Stomach (tissue), 9 donors: ENCODE measurements around the gene PARD3. TPM values are rescaled to one million over a fixed set of nuclear protein-coding genes. Genes with fewer than 3 reads are reported as not detected.

Source experiments
- DNase-seq, 2 donors: peaks; one replicate each; pipeline versions ENCODE4 v3.0.0 to v3.0.0-alpha.2; 2013 to 2019
- H3K27ac ChIP-seq, 5 donors: fragments of 200-600 bp in 4 of 5; sonication (generic) in 4 of 5; one replicate each; pipeline ENCODE4 v1.5.1; 2013 to 2019; ENCODE audit warnings: mild to moderate bottlenecking in 1 of 5, moderate library complexity in 1 of 5
- H3K27me3 ChIP-seq, 3 donors: fragments of 200-600 bp; sonication (generic); one replicate each; pipeline ENCODE4 v1.5.1; 2017 to 2019; ENCODE audit warnings: mixed run types in 1 of 3
- H3K36me3 ChIP-seq, 4 donors: fragments of 200-600 bp; sonication (generic); 1 replicate in 3 of 4; 2 replicates in 1 of 4; pipeline ENCODE4 v1.5.1; 2016 to 2019
- H3K4me1 ChIP-seq, 4 donors: fragments of 200-600 bp; sonication (generic); one replicate each; pipeline ENCODE4 v1.5.1; 2016 to 2019
- H3K4me3 ChIP-seq, 4 donors: fragments of 200-600 bp; sonication (generic) in 3 of 4; one replicate each; pipeline ENCODE4 v1.5.1; 2016 to 2019; ENCODE audit warnings: mild to moderate bottlenecking in 1 of 4
- H3K9me3 ChIP-seq, 4 donors: fragments of 200-600 bp; sonication (generic); one replicate each; pipeline ENCODE4 v1.5.1; 2016 to 2019
- CTCF ChIP-seq, 7 experiments: fragments of 450-650 bp in 4 of 7; fragments of 200-600 bp in 3 of 7; sonication (generic) in 3 of 7; IDR thresholded peaks; one replicate each; pipeline ENCODE4 v1.5.1; 2016 to 2019; ENCODE audit warnings: antibody characterized with exemption in 7 of 7, control low read depth in 2 of 7, mild to moderate bottlenecking in 1 of 7
- EP300 ChIP-seq: sonication (generic); formaldehyde crosslinking; IDR thresholded peaks from one replicate; pipeline ENCODE4 v1.6.1; 2017; ENCODE audit warnings: antibody characterized with exemption
- POLR2A ChIP-seq, 4 donors: fragments of 450-650 bp; IDR thresholded peaks; one replicate each; pipeline ENCODE4 v1.6.1; 2016; ENCODE audit warnings: antibody characterized with exemption in 4 of 4, control low read depth in 2 of 4, mild to moderate bottlenecking in 1 of 4, moderate library complexity in 1 of 4
- POLR2AphosphoS5 ChIP-seq, 3 donors: sonication (generic); formaldehyde crosslinking; IDR thresholded peaks; one replicate each; pipeline ENCODE4 v1.6.1; 2016; ENCODE audit warnings: antibody characterized with exemption in 3 of 3
- WGBS, 5 donors: extraction: QIAGEN DNeasy Blood & Tissue Kit in 3 of 5; methylation state at CpG; one replicate each; pipeline versions ENCODE4 v1.1.5 to v1.1.7; 2013 to 2018; 5-methylcytosine and 5-hydroxymethylcytosine counted together
- intact Hi-C: fragments of 100-400 bp; cut with DNase I; formaldehyde crosslinking; loops from one replicate; pipeline ENCODE4 v1.15.1; 2023; ENCODE audit warnings: low total_unique reads
- polyA plus RNA-seq, 3 donors: library from polyadenylated mRNA; stranded (reverse); fragments of 200-250 nt; gene quantifications; one replicate each; pipeline ENCODE4 v1.2.3, GENCODE V29; 2013
- total RNA-seq, 5 donors: library from RNA; depleted of rRNA; stranded (reverse); fragments of >200 nt; gene quantifications; one replicate each; pipeline versions ENCODE4 v1.1.0 to v1.2.3, GENCODE V29; 2014 to 2016
- donor health status: healthy with polysubstance abuse.
- donor health status: Bipolar disorder and iron deficiency.
- donor health status: healthy.

The PARD3 gene
- total and polyA plus RNA-seq, 8 donors, result 13.7 to 118 (median 31.8) TPM

- no peaks in the 10 kb centered on the region for H3K27me3 ChIP-seq
- no peak overlapping the region for H3K27ac ChIP-seq
- no peaks in the 10 kb centered on the region for H3K9me3 ChIP-seq
- no peaks in the 10 kb centered on the region for H3K36me3 ChIP-seq
- no peak for TF ChIP-seq CTCF (IDR thresholded peaks at IDR 0.05)
- no peak for TF ChIP-seq POLR2A (IDR thresholded peaks at IDR 0.05)
- no peak for TF ChIP-seq POLR2AphosphoS5 (IDR thresholded peaks at IDR 0.05)
- TF ChIP-seq EP300, result no peak
- DNase-seq, result no peak
- no peaks in the 10 kb centered on the region for H3K4me1 ChIP-seq
- H3K4me3 ChIP-seq, result no peak overlapping the region
- WGBS, 5 donors, result 88 to 99% (median 95%) methylated on average over 3 of the region's 3 CpGs
- intact Hi-C loops, result no loop called here
These were observed 425.3 kb downstream of the PARD3 start for GRCh38 chr10:34389801-34390200.

GRCh38 chr10:34386921-34387320, 428.2 kb downstream of the PARD3 start:
- 85 to 94% (median 89%) methylated on average over 3 of the region's 3 CpGs for WGBS, 5 donors
- intact Hi-C loops, result no loop called here
- Histone ChIP-seq H3K27ac (no peak overlapping the region), H3K36me3 (peaks cover 0 to 9% (median 8%) of the 10 kb centered on the region in 4 donors), H3K4me1 (peaks cover 0 to 10% (median 0%) of the 10 kb centered on the region in 4 donors), H3K27me3 (no peaks in the 10 kb centered on the region), H3K4me3 (no peak overlapping the region), H3K9me3 (no peaks in the 10 kb centered on the region)
- no peak for DNase-seq
- TF ChIP-seq POLR2A (IDR thresholded peaks at IDR 0.05) (no peak), EP300 (no peak), CTCF (IDR thresholded peaks at IDR 0.05) (no peak), POLR2AphosphoS5 (IDR thresholded peaks at IDR 0.05) (no peak)

DNA sequence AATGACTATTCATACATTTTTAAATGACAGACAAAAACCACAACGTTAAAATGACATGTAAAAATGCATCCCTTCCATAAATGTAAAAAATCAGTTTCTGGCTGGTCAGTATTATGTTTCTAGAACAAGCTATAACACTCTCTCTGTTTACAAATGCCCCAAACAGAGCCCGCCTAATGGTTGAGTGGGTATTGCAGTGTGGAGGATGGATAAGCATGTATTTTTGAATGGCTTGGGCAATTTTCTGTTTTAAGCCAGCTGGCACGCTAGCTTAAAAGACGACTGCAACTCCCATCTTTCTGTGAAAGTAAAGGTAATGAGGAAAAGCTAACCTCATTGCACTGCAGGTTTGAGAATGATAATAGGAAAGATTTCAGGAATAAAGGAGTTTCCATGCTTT, 430.7 kb downstream of the PARD3 start:
- no peak for TF ChIP-seq CTCF (IDR thresholded peaks at IDR 0.05)
- no peak for TF ChIP-seq POLR2AphosphoS5 (IDR thresholded peaks at IDR 0.05)
- no peak for TF ChIP-seq EP300
- TF ChIP-seq POLR2A (IDR thresholded peaks at IDR 0.05), result no peak

GRCh38 chr10:34382626-34383025, 432.5 kb downstream of the PARD3 start:
- intact Hi-C loops, result no loop called here
- H3K9me3 ChIP-seq, result no peaks in the 10 kb centered on the region
- H3K27ac ChIP-seq, result no peak overlapping the region
- peaks cover 0 to 10% (median 0%) of the 10 kb centered on the region in 4 donors for H3K4me1 ChIP-seq
- no peaks in the 10 kb centered on the region for H3K27me3 ChIP-seq
- 93 to 97% (median 95%) methylated on average over 10 of the region's 10 CpGs for WGBS, 5 donors
- no peak overlapping the region for H3K4me3 ChIP-seq
- DNase-seq, result no peak
- TF ChIP-seq CTCF (IDR thresholded peaks at IDR 0.05), result no peak
- no peak for TF ChIP-seq EP300
- no peak for TF ChIP-seq POLR2A (IDR thresholded peaks at IDR 0.05)
- TF ChIP-seq POLR2AphosphoS5 (IDR thresholded peaks at IDR 0.05), result no peak
- H3K36me3 ChIP-seq, result peaks cover 0 to 19% (median 16%) of the 10 kb centered on the region in 4 donors

More for the DNA sequence above, 430.7 kb downstream of the PARD3 start:
- peaks cover 0 to 15% (median 14%) of the 10 kb centered on the region in 4 donors for H3K36me3 ChIP-seq
- H3K4me3 ChIP-seq, result no peak overlapping the region
- no peaks in the 10 kb centered on the region for H3K9me3 ChIP-seq
- 80 to 90% (median 87%) methylated on average over 4 of the region's 4 CpGs for WGBS, 5 donors
- peaks cover 0 to 10% (median 0%) of the 10 kb centered on the region in 4 donors for H3K4me1 ChIP-seq
- H3K27ac ChIP-seq, result no peak overlapping the region
- no peaks in the 10 kb centered on the region for H3K27me3 ChIP-seq
- no peak for DNase-seq
- intact Hi-C loops, result no loop called here
